ENCODE results near the gene KIF26B.

Gene KIF26B

GRCh38 chr1:245467804-245468203, 313.0 kb downstream of the KIF26B start:
- TF ChIP-seq CTCF (IDR thresholded peaks at IDR 0.05; ENCODE audit: low read length) (no peak), EZH2 (IDR thresholded peaks at IDR 0.05; ENCODE audit: borderline replicate concordance, low read length) (no peak)
- Histone ChIP-seq H3K79me2 (ENCODE audit: insufficient read depth, low read length) (no peaks in the 10 kb centered on the region), H3K9me3 (ENCODE audit: low read length) (no peaks in the 10 kb centered on the region), H3K9me2 (ENCODE audit: low read depth, low read length) (no peaks in the 10 kb centered on the region), H2AFZ (ENCODE audit: low read length) (no peak overlapping the region), H3K36me3 (ENCODE audit: insufficient read depth, low read length) (no peaks in the 10 kb centered on the region), H3K4me1 (ENCODE audit: insufficient read depth, low read length, severe bottlenecking) (no peaks in the 10 kb centered on the region), H3K9ac (ENCODE audit: low read length) (no peak overlapping the region), H3K27ac (ENCODE audit: low read depth, low read length, poor library complexity, severe bottlenecking) (no peak overlapping the region), H3K4me3 (ENCODE audit: low read depth, low read length, poor library complexity, severe bottlenecking) (no peak overlapping the region), H3K4me2 (ENCODE audit: low read length) (no peak overlapping the region), H3F3A (ENCODE audit: insufficient read depth, low read length) (no peaks in the 10 kb centered on the region), H3K27me3 (ENCODE audit: insufficient read depth, low read length) (no peaks in the 10 kb centered on the region), H4K20me1 (ENCODE audit: insufficient read depth, low read length) (no peaks in the 10 kb centered on the region)

DNA sequence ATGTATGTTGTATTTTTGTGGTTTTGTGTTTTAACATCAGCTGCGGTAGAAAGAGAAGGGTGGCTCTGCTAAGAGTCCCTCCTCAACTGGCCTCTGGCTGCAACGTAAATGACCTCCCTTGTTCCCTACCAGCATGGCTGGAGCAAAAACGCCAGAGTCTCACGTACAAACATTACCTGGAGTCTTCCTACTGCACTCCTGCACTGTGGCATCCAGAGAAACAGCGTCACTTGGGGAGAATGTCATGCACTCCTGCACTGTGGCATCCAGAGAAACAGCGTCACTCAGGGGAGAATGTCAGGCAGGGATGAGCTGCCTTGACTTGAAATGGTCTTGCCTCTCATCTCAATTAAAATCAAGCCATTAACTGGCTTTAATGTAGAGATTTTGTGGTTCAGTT, 314.2 kb downstream of the KIF26B start:
- H3K4me3 ChIP-seq (ENCODE audit: low read depth, low read length, poor library complexity, severe bottlenecking) = no peak overlapping the region
- TF ChIP-seq CTCF (IDR thresholded peaks at IDR 0.05; ENCODE audit: low read length) (no peak), EZH2 (IDR thresholded peaks at IDR 0.05; ENCODE audit: borderline replicate concordance, low read length) (no peak)
- H3F3A ChIP-seq (ENCODE audit: insufficient read depth, low read length) = no peaks in the 10 kb centered on the region
- no peaks in the 10 kb centered on the region for H3K27me3 ChIP-seq (ENCODE audit: insufficient read depth, low read length)
- no peaks in the 10 kb centered on the region for H3K9me2 ChIP-seq (ENCODE audit: low read depth, low read length)
- no peaks in the 10 kb centered on the region for H3K9me3 ChIP-seq (ENCODE audit: low read length)
- H3K4me2 ChIP-seq (ENCODE audit: low read length) = no peak overlapping the region
- no peaks in the 10 kb centered on the region for H3K79me2 ChIP-seq (ENCODE audit: insufficient read depth, low read length)
- no peak overlapping the region for H3K27ac ChIP-seq (ENCODE audit: low read depth, low read length, poor library complexity, severe bottlenecking)
- no peak overlapping the region for H3K9ac ChIP-seq (ENCODE audit: low read length)
- H3K36me3 ChIP-seq (ENCODE audit: insufficient read depth, low read length) = no peaks in the 10 kb centered on the region
- H3K4me1 ChIP-seq (ENCODE audit: insufficient read depth, low read length, severe bottlenecking) = no peaks in the 10 kb centered on the region
- no peaks in the 10 kb centered on the region for H4K20me1 ChIP-seq (ENCODE audit: insufficient read depth, low read length)
- H2AFZ ChIP-seq (ENCODE audit: low read length) = no peak overlapping the region

DNA sequence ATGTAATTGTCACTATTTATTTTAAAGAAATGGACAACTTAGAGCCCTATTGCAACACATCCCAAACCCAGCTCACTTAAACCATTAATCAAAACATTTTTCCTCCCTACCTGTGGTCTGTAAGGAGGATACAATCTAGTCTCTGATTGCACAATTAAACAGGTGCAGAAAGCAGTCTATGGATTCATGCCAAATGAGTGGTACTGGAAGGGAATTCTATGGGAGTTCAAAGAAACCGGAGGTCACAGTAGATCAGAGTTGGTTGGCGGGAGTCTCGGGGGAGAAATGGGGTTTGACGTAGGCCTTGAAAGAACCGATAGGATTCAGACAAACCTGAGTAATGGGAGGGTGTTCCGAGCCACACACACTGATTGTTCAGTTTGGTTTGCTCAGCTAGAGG, 314.9 kb downstream of the KIF26B start:
- Histone ChIP-seq H2AFZ (ENCODE audit: low read length) (no peak overlapping the region), H3K36me3 (ENCODE audit: insufficient read depth, low read length) (no peaks in the 10 kb centered on the region), H3K4me1 (ENCODE audit: insufficient read depth, low read length, severe bottlenecking) (no peaks in the 10 kb centered on the region), H4K20me1 (ENCODE audit: insufficient read depth, low read length) (no peaks in the 10 kb centered on the region), H3K79me2 (ENCODE audit: insufficient read depth, low read length) (no peaks in the 10 kb centered on the region), H3K4me2 (ENCODE audit: low read length) (no peak overlapping the region), H3K4me3 (ENCODE audit: low read depth, low read length, poor library complexity, severe bottlenecking) (no peak overlapping the region), H3K9me2 (ENCODE audit: low read depth, low read length) (no peaks in the 10 kb centered on the region), H3K9me3 (ENCODE audit: low read length) (no peaks in the 10 kb centered on the region), H3K27me3 (ENCODE audit: insufficient read depth, low read length) (no peaks in the 10 kb centered on the region), H3K27ac (ENCODE audit: low read depth, low read length, poor library complexity, severe bottlenecking) (no peak overlapping the region), H3K9ac (ENCODE audit: low read length) (no peak overlapping the region), H3F3A (ENCODE audit: insufficient read depth, low read length) (no peaks in the 10 kb centered on the region)
- TF ChIP-seq CTCF (IDR thresholded peaks at IDR 0.05; ENCODE audit: low read length) = no peak
- TF ChIP-seq EZH2 (IDR thresholded peaks at IDR 0.05; ENCODE audit: borderline replicate concordance, low read length) = no peak
